Ovary (tissue), 9 donors: ENCODE measurements around the gene AMTN. TPM values are rescaled to one million over a fixed set of nuclear protein-coding genes. Genes with fewer than 3 reads are reported as not detected.
"Not testable (repeated sequence)": the region's sequence is repeated elsewhere in the genome, so short reads cannot be mapped to it uniquely, and the experiment has no call there.

Experiments
- DNase-seq, 5 donors: peaks; one replicate each; pipeline ENCODE4 v3.0.0-alpha.2; 2019 to 2020
- H3K27ac ChIP-seq, 2 donors: fragments of 200-600 bp; one replicate each; pipeline versions ENCODE4 v1.5.1 to v1.8.0; 2019 to 2022
- H3K27me3 ChIP-seq: fragments of 200-600 bp; one replicate; pipeline ENCODE4 v1.8.0; 2022
- H3K36me3 ChIP-seq: fragments of 200-600 bp; sonication (generic); one replicate; pipeline ENCODE4 v1.5.1; 2019
- H3K4me1 ChIP-seq: one replicate; pipeline ENCODE4 v1.8.1; 2013; ENCODE audit warnings: mild to moderate bottlenecking, moderate library complexity; ENCODE audit not compliant: insufficient read depth
- H3K4me3 ChIP-seq: fragments of 200-600 bp; sonication (generic); one replicate; pipeline ENCODE4 v1.5.1; 2017
- H3K9me3 ChIP-seq, 2 donors: fragments of 200-600 bp in 1 of 2; sonication (generic) in 1 of 2; one replicate each; pipeline versions ENCODE4 v1.5.1 to v1.8.1; 2013 to 2019; ENCODE audit warnings: mild to moderate bottlenecking in 1 of 2, moderate library complexity in 1 of 2
- EP300 ChIP-seq: sonication (generic); formaldehyde crosslinking; IDR thresholded peaks from one replicate; pipeline ENCODE4 v1.6.1; 2017; ENCODE audit warnings: antibody characterized with exemption
- POLR2A ChIP-seq: fragments of 450-650 bp; IDR thresholded peaks from one replicate; pipeline ENCODE4 v1.6.1; 2017; ENCODE audit warnings: antibody characterized with exemption, mild to moderate bottlenecking, moderate library complexity
- WGBS, 3 donors: extraction: QIAGEN DNeasy Blood & Tissue Kit in 1 of 3; methylation state at CpG; one replicate each; pipeline versions ENCODE4 v1.1.5 to v1.1.7; 2013 to 2017; 5-methylcytosine and 5-hydroxymethylcytosine counted together
- intact Hi-C, 4 donors: fragments of 100-400 bp; cut with DNase I; formaldehyde crosslinking; loops; one replicate each; pipeline versions ENCODE4 v1.11.0 to v1.15.1; 2022 to 2023
- polyA plus RNA-seq, 2 donors: library from polyadenylated mRNA; stranded (reverse); fragments of 200-250 nt in 1 of 2; fragments of 350-450 nt in 1 of 2; fragmentation: Illumina TruSeq in 1 of 2; extraction: RNeasy Lipid Tissue Mini Kit (QIAGEN cat#74804) in 1 of 2; gene quantifications; one replicate each; pipeline ENCODE4 v1.2.3, GENCODE V29; 2013 to 2014
- total RNA-seq, 7 donors: library from RNA; depleted of rRNA in 2 of 7; stranded (reverse); fragments of >200 nt in 2 of 7; fragmentation: NEBNext Ultra II Directional in 3 of 7; extraction: Animal tissue kit (Norgen Biotek cat#: 25700) in 3 of 7; gene quantifications; one replicate each; pipeline versions ENCODE4 v1.1.0 to v1.2.4, GENCODE V29; 2016 to 2023
- TF ChIP-seq, protein P1 (sequence below), 3 donors: fragments of 450-650 bp in 2 of 3; fragments of 200-600 bp in 1 of 3; IDR thresholded peaks; one replicate each; pipeline versions ENCODE4 v1.5.1 to v1.8.0; 2016 to 2022; ENCODE audit warnings: antibody characterized with exemption in 3 of 3, mild to moderate bottlenecking in 1 of 3
- donor health status: DM: no; HTN: no; CAD: no; lungs with moderate emphysema.
- donor health status: DM: no; HTN: no; CAD: no.
- donor health status: Bipolar disorder and iron deficiency.
- donor health status: DM: yes; HTN: yes; CAD: no.
- donor health status: DM: no; HTN: no; CAD: no.
- donor health status: DM: yes; HTN: yes; CAD: no.

AMTN gene
- total and polyA plus RNA-seq, 9 donors: not detected

DNA sequence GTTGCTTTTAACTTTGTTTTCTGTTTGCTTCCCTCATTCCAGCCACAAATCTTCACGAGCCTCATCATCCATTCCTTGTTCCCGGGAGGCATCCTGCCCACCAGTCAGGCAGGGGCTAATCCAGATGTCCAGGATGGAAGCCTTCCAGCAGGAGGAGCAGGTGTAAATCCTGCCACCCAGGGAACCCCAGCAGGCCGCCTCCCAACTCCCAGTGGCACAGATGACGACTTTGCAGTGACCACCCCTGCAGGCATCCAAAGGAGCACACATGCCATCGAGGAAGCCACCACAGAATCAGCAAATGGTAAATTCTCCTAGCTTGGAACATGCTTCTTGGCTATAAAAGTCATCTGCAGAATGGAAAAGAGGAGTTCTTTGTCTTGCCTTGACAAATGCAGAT, 12.6 kb downstream of the AMTN start:
- intact Hi-C loops: no loop called here
- WGBS, 3 donors: 69 to 78% (median 70%) methylated on average over 5 of the region's 5 CpGs
- no peak overlapping the region for H3K27ac ChIP-seq
- H3K4me1 ChIP-seq: no peaks in the 10 kb centered on the region
- no peak for TF ChIP-seq EP300
- no peak for TF ChIP-seq POLR2A
- TF ChIP-seq, protein P1, sequence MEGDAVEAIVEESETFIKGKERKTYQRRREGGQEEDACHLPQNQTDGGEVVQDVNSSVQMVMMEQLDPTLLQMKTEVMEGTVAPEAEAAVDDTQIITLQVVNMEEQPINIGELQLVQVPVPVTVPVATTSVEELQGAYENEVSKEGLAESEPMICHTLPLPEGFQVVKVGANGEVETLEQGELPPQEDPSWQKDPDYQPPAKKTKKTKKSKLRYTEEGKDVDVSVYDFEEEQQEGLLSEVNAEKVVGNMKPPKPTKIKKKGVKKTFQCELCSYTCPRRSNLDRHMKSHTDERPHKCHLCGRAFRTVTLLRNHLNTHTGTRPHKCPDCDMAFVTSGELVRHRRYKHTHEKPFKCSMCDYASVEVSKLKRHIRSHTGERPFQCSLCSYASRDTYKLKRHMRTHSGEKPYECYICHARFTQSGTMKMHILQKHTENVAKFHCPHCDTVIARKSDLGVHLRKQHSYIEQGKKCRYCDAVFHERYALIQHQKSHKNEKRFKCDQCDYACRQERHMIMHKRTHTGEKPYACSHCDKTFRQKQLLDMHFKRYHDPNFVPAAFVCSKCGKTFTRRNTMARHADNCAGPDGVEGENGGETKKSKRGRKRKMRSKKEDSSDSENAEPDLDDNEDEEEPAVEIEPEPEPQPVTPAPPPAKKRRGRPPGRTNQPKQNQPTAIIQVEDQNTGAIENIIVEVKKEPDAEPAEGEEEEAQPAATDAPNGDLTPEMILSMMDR (IDR thresholded peaks at IDR 0.05): no peak
- no peaks in the 10 kb centered on the region for H3K27me3 ChIP-seq
- H3K9me3 ChIP-seq: no peaks in the 10 kb centered on the region
- H3K36me3 ChIP-seq: no peaks in the 10 kb centered on the region
- DNase-seq: no peak
- H3K4me3 ChIP-seq: no peak overlapping the region

DNA sequence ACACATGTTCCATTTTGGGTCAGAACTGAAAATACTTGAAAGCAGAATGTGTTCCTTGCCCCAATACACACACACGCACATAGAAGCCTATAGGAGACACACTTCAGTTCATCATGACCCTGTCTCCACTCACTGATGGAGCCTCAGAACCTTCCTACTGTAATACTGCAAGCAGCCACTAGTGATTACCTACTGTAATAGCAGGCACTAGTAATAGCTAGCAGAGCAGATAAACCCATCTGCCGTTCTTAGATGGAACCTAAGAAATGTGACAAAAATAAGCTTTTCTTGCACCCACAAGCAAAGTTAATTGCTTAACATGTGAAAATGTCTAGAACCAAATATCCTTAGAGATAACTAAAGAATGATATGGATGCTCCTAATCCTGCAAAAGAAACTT, 13.6 kb downstream of the AMTN start:
- 59 to 78% (median 75%) methylated on average over 2 of the region's 2 CpGs for WGBS, 3 donors
- DNase-seq: no peak
- H3K4me1 ChIP-seq: no peaks in the 10 kb centered on the region
- TF ChIP-seq POLR2A: no peak
- TF ChIP-seq EP300: no peak
- TF ChIP-seq, protein P1 (IDR thresholded peaks at IDR 0.05): no peak
- no peaks in the 10 kb centered on the region for H3K27me3 ChIP-seq
- intact Hi-C loops: no loop called here
- no peaks in the 10 kb centered on the region for H3K9me3 ChIP-seq
- H3K4me3 ChIP-seq: no peak overlapping the region
- H3K27ac ChIP-seq: no peak overlapping the region
- H3K36me3 ChIP-seq: no peaks in the 10 kb centered on the region

DNA sequence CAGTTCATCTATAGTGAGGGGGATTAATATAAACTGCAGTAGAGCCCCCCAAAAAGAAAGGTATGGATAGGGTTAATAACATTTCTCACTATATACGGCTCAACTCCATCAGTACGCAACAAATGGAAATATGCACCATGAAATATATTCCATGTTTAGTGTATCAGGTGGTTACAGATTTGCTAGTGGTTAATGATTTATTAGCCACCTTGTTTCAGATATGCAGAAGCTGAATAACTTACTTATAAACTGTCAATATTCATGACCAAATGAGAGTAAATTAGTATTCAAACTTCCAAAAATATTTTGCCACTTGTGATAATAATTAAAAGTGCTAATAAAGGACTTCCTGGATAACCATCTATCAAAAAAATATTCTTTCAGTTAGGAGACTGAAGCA, 14.8 kb downstream of the AMTN start:
- Histone ChIP-seq H3K27me3 (no peaks in the 10 kb centered on the region), H3K9me3 (no peaks in the 10 kb centered on the region), H3K36me3 (no peaks in the 10 kb centered on the region), H3K27ac (no peak overlapping the region), H3K4me3 (no peak overlapping the region), H3K4me1 (no peaks in the 10 kb centered on the region)
- TF ChIP-seq EP300 (no peak), POLR2A (no peak)
- TF ChIP-seq, protein P1 (IDR thresholded peaks at IDR 0.05): no peak
- no peak for DNase-seq
- WGBS, 3 donors: 47 to 65% (median 57%) methylated on average over 2 of the region's 2 CpGs
- intact Hi-C loops: no loop called here

DNA sequence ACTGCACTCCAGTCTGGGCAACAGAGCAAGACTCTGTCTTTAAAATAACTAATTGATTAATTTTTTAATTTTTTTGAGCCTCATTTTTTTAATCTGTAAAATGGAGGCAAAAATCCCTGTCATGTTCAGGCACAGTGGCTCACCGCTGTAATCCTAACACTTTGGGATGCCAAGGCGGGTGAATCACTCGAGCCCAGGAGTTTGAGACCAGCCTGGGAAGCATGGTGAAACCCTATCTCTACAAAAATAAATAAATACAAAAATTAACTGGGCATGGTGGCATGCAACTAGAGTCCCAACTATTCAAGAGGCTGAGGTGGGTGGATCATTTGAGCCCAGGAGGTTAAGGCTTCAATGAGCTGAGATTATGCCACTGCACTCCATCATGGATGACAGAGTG, 15.4 kb downstream of the AMTN start:
- Histone ChIP-seq H3K4me1 (no peaks in the 10 kb centered on the region), H3K27me3 (no peaks in the 10 kb centered on the region), H3K27ac (no peak overlapping the region), H3K9me3 (no peaks in the 10 kb centered on the region), H3K36me3 (no peaks in the 10 kb centered on the region), H3K4me3 (no peak overlapping the region)
- 87 to 95% (median 94%) methylated on average over 3 of the region's 3 CpGs for WGBS, 3 donors
- TF ChIP-seq, protein P1 (IDR thresholded peaks at IDR 0.05): no peak
- TF ChIP-seq EP300: no peak
- TF ChIP-seq POLR2A: no peak
- intact Hi-C loops: no loop called here
- no peak for DNase-seq

DNA sequence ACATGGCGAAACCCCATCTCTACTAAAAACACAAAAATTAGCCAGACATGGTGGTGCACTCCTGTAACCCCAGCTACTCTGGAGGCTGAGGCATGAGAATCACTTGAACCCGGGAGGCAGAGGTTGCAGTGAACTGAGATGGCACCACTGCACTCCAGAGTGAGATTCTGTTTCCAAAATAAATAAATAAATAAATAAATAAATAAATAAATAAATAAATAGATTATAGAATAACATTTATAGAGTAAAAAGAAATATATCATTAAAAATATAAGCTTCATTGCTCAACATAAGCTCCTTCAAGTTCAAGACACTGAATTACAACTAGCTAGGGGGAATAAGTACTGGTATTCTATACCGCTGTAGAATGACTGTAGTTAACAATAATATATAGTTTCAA, 16.5 kb downstream of the AMTN start:
- intact Hi-C loops, H3K27ac ChIP-seq, H3K36me3 ChIP-seq: not testable (repeated sequence)

More for the DNA sequence above, 16.5 kb downstream of the AMTN start:
- DNase-seq, H3K4me3 ChIP-seq, H3K4me1 ChIP-seq, H3K27me3 ChIP-seq, H3K9me3 ChIP-seq: not testable (repeated sequence)
- 91 to 95% (median 93%) methylated on average over 3 of the region's 3 CpGs for WGBS, 3 donors
